Tibial nerve (tissue), 4 donors: ENCODE measurements around the gene CDCP1. TPM values are rescaled to one million over a fixed set of nuclear protein-coding genes. Genes with fewer than 3 reads are reported as not detected.

ENCODE experiments used
- DNase-seq, 2 donors: peaks; one replicate each; pipeline ENCODE4 v3.0.0-alpha.2; 2019; ENCODE audit warnings: low spot score in 2 of 2
- H3K27ac ChIP-seq, 4 donors: fragments of 200-600 bp; sonication (generic) in 3 of 4; one replicate each; pipeline ENCODE4 v1.5.1; 2017 to 2019; ENCODE audit warnings: mild to moderate bottlenecking in 1 of 4
- H3K27me3 ChIP-seq, 2 donors: fragments of 200-600 bp; sonication (generic) in 1 of 2; one replicate each; pipeline versions ENCODE4 v1.5.1 to v1.6.0; 2017 to 2019
- H3K36me3 ChIP-seq, 3 donors: fragments of 200-600 bp; sonication (generic); one replicate each; pipeline ENCODE4 v1.5.1; 2018 to 2019
- H3K4me1 ChIP-seq, 4 donors: fragments of 200-600 bp; sonication (generic) in 3 of 4; one replicate each; pipeline ENCODE4 v1.5.1; 2017 to 2019
- H3K4me3 ChIP-seq, 4 donors: fragments of 200-600 bp; sonication (generic) in 3 of 4; one replicate each; pipeline ENCODE4 v1.5.1; 2017 to 2019; ENCODE audit warnings: mild to moderate bottlenecking in 1 of 4, moderate library complexity in 1 of 4
- H3K9me3 ChIP-seq, 4 donors: fragments of 200-600 bp; sonication (generic) in 3 of 4; one replicate each; pipeline ENCODE4 v1.5.1; 2017 to 2019
- EP300 ChIP-seq, 2 donors: sonication (generic); formaldehyde crosslinking; IDR thresholded peaks; one replicate each; pipeline ENCODE4 v1.6.1; 2017; ENCODE audit warnings: antibody characterized with exemption in 2 of 2, mild to moderate bottlenecking in 1 of 2
- POLR2A ChIP-seq, 2 donors: fragments of 450-650 bp; IDR thresholded peaks; one replicate each; pipeline ENCODE4 v1.6.1; 2017; ENCODE audit warnings: antibody characterized with exemption in 2 of 2, mild to moderate bottlenecking in 2 of 2, moderate library complexity in 2 of 2
- WGBS, 2 donors: methylation state at CpG; one replicate each; pipeline ENCODE4 v1.1.5; 2018; 5-methylcytosine and 5-hydroxymethylcytosine counted together
- total RNA-seq, 4 donors: library from RNA; depleted of rRNA; stranded (reverse); fragments of >200 nt; gene quantifications; one replicate each; pipeline ENCODE4 v1.1.0, GENCODE V29; 2016
- TF ChIP-seq, protein P1 (sequence below), 5 experiments: fragments of 200-600 bp in 3 of 5; fragments of 450-650 bp in 2 of 5; sonication (generic) in 3 of 5; IDR thresholded peaks; one replicate each; pipeline ENCODE4 v1.5.1; 2016 to 2019; ENCODE audit warnings: antibody characterized with exemption in 5 of 5, mild to moderate bottlenecking in 3 of 5, moderate library complexity in 2 of 5

The CDCP1 gene
- total RNA-seq, 4 donors from 2014 or later, result 0.20 to 3.0 (median 1.2) TPM

DNA sequence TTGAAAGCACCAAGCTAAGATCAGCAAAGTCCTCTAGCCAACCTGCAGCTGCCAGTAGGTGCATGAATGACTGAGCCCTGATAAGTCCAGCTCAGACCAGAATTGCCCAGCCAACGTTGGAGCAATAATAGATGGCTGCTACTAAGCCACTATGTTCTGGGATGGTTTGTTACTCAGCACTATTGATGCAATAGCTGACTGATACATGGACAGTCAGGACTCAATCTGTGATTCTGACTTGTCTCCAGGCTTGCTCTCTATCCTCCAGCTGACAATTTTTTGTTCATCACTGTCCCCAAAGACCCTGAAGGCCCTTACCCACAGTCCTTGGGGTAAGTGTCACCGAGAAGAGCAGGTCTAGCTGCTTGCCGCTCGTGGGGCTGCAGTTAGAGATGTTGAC lies 55.3 kb downstream of the CDCP1 start:
- TF ChIP-seq EP300 (IDR thresholded peaks at IDR 0.05) (no peak), POLR2A (IDR thresholded peaks at IDR 0.05) (no peak)
- TF ChIP-seq, protein P1, sequence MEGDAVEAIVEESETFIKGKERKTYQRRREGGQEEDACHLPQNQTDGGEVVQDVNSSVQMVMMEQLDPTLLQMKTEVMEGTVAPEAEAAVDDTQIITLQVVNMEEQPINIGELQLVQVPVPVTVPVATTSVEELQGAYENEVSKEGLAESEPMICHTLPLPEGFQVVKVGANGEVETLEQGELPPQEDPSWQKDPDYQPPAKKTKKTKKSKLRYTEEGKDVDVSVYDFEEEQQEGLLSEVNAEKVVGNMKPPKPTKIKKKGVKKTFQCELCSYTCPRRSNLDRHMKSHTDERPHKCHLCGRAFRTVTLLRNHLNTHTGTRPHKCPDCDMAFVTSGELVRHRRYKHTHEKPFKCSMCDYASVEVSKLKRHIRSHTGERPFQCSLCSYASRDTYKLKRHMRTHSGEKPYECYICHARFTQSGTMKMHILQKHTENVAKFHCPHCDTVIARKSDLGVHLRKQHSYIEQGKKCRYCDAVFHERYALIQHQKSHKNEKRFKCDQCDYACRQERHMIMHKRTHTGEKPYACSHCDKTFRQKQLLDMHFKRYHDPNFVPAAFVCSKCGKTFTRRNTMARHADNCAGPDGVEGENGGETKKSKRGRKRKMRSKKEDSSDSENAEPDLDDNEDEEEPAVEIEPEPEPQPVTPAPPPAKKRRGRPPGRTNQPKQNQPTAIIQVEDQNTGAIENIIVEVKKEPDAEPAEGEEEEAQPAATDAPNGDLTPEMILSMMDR (IDR thresholded peaks at IDR 0.05), result no peak
- H3K27me3 ChIP-seq, result no peaks in the 10 kb centered on the region
- no peak for DNase-seq
- no peaks in the 10 kb centered on the region for H3K4me1 ChIP-seq
- H3K27ac ChIP-seq, result no peak overlapping the region
- H3K36me3 ChIP-seq, result no peaks in the 10 kb centered on the region
- H3K9me3 ChIP-seq, result no peaks in the 10 kb centered on the region
- H3K4me3 ChIP-seq, result no peak overlapping the region
- WGBS, 2 donors, result 91 to 95% methylated on average over 4 of the region's 4 CpGs

DNA sequence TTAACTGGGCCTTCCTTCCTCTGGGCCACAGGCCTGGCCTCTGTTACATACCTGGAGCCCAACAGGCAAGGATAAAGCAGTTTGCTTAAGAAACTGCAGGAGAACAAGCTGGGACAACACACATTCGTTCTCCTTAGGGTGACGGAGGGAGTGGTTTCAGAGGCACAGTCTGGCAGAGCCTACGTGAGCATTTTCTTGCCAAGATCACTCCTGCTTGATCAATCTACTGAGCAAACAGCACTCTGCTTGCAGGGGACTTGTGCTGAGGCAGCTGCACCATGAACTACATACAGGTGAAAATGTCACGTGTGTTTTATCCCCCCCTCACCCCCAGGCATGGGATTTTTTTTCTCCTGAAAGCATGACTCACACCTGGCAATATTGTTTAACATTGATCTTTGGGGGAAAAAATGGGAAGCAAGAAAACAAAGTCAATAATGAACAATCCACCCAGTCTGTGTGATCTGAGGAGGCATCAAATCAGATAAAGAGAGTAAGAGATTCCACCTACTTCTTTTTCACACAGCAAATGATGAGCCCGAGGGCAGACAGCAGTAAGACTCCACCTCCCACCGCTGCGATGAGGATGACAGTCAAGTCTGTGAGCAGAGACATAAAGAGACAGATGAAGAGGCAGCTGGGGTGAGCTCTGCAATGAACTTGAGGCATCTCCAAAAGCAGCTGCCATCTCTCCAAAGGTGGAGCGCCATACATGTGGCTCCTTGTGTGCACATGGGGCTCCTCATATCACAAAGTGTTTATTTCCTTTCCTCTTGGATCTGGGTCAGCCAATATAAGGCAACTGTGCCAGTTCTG lies 57.4 kb downstream of the CDCP1 start:
- Histone ChIP-seq H3K36me3 (no peaks in the 10 kb centered on the region), H3K27me3 (no peaks in the 10 kb centered on the region), H3K4me1 (no peaks in the 10 kb centered on the region), H3K27ac (no peak overlapping the region), H3K4me3 (no peak overlapping the region), H3K9me3 (no peaks in the 10 kb centered on the region)
- WGBS, 2 donors, result 67 to 80% methylated on average over 8 of the region's 8 CpGs
- TF ChIP-seq POLR2A (IDR thresholded peaks at IDR 0.05) (no peak), EP300 (IDR thresholded peaks at IDR 0.05) (no peak)
- TF ChIP-seq, protein P1 (IDR thresholded peaks at IDR 0.05), result no peak
- no peak for DNase-seq

DNA sequence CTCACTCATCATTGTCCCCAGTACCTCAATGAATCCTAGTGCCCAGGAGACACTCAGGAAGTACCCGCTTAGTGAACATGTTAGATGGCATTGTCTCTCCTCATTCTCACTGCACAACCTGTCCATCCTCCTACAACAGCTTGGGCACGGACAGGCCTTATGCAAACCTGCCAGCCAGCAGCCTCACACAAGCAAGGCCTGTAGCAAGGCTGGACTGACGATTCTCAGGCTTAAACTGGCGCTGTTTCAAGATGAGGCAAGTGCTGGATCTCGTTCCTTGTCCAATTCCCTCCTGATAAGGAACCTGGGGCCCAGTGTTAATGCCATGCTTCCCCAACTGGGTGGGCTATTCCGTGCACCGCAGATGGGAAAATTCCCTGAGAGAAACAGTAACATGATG lies 59.0 kb downstream of the CDCP1 start:
- Histone ChIP-seq H3K36me3 (no peaks in the 10 kb centered on the region), H3K9me3 (no peaks in the 10 kb centered on the region), H3K27ac (no peak overlapping the region), H3K27me3 (no peaks in the 10 kb centered on the region), H3K4me3 (no peak overlapping the region), H3K4me1 (peaks cover 0 to 7% (median 0%) of the 10 kb centered on the region in 4 donors)
- WGBS, 2 donors, result 74 to 84% methylated on average over 7 of the region's 7 CpGs
- DNase-seq, result no peak
- TF ChIP-seq, protein P1 (IDR thresholded peaks at IDR 0.05), result no peak
- no peak for TF ChIP-seq POLR2A (IDR thresholded peaks at IDR 0.05)
- no peak for TF ChIP-seq EP300 (IDR thresholded peaks at IDR 0.05)

DNA sequence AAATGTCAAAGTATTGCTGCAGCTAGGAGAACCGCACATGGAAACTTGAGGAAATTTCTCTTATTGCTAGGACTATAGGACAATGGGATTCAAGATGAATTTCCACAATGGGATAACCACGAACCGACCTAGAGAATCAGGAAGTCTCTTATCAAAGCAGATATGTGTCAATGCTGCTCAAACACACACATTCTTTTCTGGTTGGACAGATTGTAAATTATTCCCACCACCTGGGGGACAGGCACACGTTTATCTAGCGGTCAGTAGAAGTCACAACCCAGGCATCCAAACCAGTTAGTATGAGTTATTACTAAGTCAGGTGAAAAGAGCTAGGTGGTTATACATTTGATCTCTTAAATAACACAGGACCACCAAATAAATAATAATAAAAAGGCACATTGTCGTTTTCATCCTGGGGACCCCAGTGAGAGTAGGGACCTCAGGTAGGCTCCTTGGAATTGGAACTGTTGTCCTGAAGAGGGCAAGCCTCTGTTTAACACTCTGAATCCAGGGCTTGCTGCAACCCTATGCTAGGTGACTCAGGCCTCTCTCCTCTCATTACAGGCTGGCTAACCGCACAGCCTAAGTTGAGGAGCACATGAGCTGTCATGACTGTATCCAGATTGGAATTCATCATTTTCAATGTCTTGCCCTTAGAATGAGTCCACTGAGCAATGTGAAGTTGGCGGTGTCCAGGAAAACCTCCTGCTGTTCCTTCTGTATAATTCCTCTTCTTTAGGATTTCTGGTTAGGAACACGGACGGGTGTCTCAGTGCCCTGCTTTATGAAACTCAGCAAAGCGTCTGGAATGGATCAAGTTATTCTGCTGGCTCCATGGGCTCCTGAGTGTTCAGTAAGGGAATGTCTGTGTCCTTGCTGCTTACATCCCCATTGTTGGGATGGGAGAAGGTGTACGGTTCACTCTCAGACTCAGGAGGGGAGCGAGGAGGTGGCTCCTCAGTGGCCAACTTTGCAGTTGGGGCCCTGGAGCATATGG lies 61.1 kb downstream of the CDCP1 start:
- DNase-seq, result no peak
- 77 to 79% methylated on average over 13 of the region's 13 CpGs for WGBS, 2 donors

More for the DNA sequence above, 61.1 kb downstream of the CDCP1 start:
- Histone ChIP-seq H3K4me3 (no peak overlapping the region), H3K36me3 (no peaks in the 10 kb centered on the region), H3K4me1 (peaks cover 0 to 13% (median 0%) of the 10 kb centered on the region in 4 donors), H3K27me3 (no peaks in the 10 kb centered on the region), H3K27ac (no peak overlapping the region), H3K9me3 (no peaks in the 10 kb centered on the region)
- TF ChIP-seq POLR2A (IDR thresholded peaks at IDR 0.05) (no peak), EP300 (IDR thresholded peaks at IDR 0.05) (no peak)
- TF ChIP-seq, protein P1 (IDR thresholded peaks at IDR 0.05), result no peak
